Transverse colon (tissue), 4 donors: ENCODE results near the gene PRXL2C. TPM values are rescaled to one million over a fixed set of nuclear protein-coding genes. Genes with fewer than 3 reads are reported as not detected.
"Not testable (repeated sequence)": the region's sequence is repeated elsewhere in the genome, so short reads cannot be mapped to it uniquely, and the experiment has no call there.

Experiments
- DNase-seq: peaks from one replicate; pipeline ENCODE4 v3.0.0-alpha.2; 2019
- H3K27ac ChIP-seq, 4 donors: fragments of 200-600 bp; sonication (generic); 2 replicates each; pipeline ENCODE4 v1.5.1; 2016 to 2018; ENCODE audit warnings: inconsistent platforms in 4 of 4
- H3K27me3 ChIP-seq: fragments of 200-600 bp; sonication (generic); 2 replicates; pipeline ENCODE4 v1.5.1; 2017; ENCODE audit warnings: inconsistent platforms
- H3K36me3 ChIP-seq, 4 donors: fragments of 200-600 bp; sonication (generic); 2 replicates each; pipeline ENCODE4 v1.5.1; 2017 to 2019; ENCODE audit warnings: inconsistent platforms in 4 of 4
- H3K4me1 ChIP-seq, 4 donors: fragments of 200-600 bp; sonication (generic); 2 replicates each; pipeline ENCODE4 v1.5.1; 2017 to 2020; ENCODE audit warnings: inconsistent platforms in 4 of 4
- H3K4me3 ChIP-seq, 4 donors: fragments of 200-600 bp; sonication (generic); 1 replicate in 1 of 4; 2 replicates in 3 of 4; pipeline versions ENCODE4 v1.5.1 to v1.6.1; 2017 to 2019; ENCODE audit warnings: inconsistent platforms in 4 of 4
- H3K9me3 ChIP-seq, 2 donors: fragments of 200-600 bp; sonication (generic); 2 replicates each; pipeline ENCODE4 v1.5.1; 2017 to 2019; ENCODE audit warnings: inconsistent platforms in 2 of 2
- CTCF ChIP-seq, 5 experiments: fragments of 200-600 bp in 3 of 5; fragments of 450-650 bp in 2 of 5; sonication (generic) in 3 of 5; IDR thresholded peaks; 1 replicate in 2 of 5; 2 replicates in 3 of 5; pipeline ENCODE4 v1.5.1; 2016 to 2017; ENCODE audit warnings: antibody characterized with exemption in 5 of 5, inconsistent platforms in 3 of 5, mild to moderate bottlenecking in 2 of 5, moderate library complexity in 1 of 5
- EP300 ChIP-seq: sonication (generic); formaldehyde crosslinking; IDR thresholded peaks from one replicate; pipeline ENCODE4 v1.6.1; 2017; ENCODE audit warnings: antibody characterized with exemption, low read depth
- POLR2A ChIP-seq: fragments of 450-650 bp; IDR thresholded peaks from one replicate; pipeline ENCODE4 v1.6.1; 2016; ENCODE audit warnings: antibody characterized with exemption, mild to moderate bottlenecking, moderate library complexity
- POLR2AphosphoS5 ChIP-seq, 3 donors: sonication (generic); formaldehyde crosslinking; IDR thresholded peaks; one replicate each; pipeline ENCODE4 v1.6.1; 2016; ENCODE audit warnings: antibody characterized with exemption in 3 of 3
- WGBS, 2 donors: methylation state at CpG; one replicate each; pipeline ENCODE4 v1.1.5; 2018; ENCODE audit warnings: low coverage in 1 of 2; 5-methylcytosine and 5-hydroxymethylcytosine counted together
- in situ Hi-C, 4 donors: fragments of 200-750 bp; cut with MboI; loops; one replicate each; pipeline versions ENCODE4 v1.15.0 to v1.15.1; 2017; ENCODE audit warnings: low sequenced_read_pairs in 3 of 4, low pct_ligation_motif_present in 1 of 4, low pct_unique_long_range_greater_than_20kb in 1 of 4
- intact Hi-C: fragments of 100-400 bp; cut with DNase I; formaldehyde crosslinking; loops from one replicate; pipeline ENCODE4 v1.15.1; 2023; ENCODE audit warnings: low total_unique reads
- total RNA-seq, 4 donors: library from RNA; depleted of rRNA; stranded (reverse); fragments of >200 nt; gene quantifications; one replicate each; pipeline ENCODE4 v1.1.0, GENCODE V29; 2016

Gene PRXL2C
- total RNA-seq, 4 donors from 2014 or later: 2.6 to 7.0 (median 3.6) TPM

DNA sequence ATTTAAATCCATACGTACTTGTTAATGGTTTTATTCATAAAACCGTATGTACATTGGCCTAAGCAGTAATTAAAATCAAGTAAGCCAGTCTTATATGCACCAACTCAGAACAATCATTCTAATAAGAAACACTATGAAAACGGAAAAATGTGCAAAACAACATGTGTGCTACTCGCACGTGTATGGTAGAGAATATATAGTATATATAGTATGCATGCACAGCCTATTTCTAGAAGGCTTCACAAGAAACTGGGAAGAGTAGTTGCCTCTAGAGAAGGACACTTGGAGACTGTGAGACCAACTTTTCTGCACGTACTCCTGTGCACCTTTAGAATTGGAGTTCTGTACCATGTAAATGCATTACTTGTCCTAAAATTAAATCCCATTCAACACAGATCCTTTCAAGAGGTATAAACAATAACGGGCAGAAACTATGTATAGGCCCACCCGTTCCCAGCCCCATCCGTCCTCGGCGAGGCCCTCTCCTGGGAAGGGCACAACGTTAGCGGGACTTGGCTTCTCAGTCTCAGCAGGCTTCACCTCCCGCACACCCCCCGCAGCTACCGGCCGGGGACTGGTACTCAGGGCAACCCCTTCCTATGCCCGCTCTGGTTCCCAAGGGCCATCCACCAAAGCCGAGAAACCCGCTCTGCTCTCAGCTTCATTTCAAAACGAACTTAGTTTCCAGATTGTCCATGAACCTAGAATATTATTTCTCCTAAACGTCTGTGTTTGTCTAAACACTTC is 37.5 kb downstream of the PRXL2C start:
- WGBS, 2 donors: 84% methylated on average over 14 to 22 of the region's 22 CpGs
- no peak overlapping the region for H3K4me3 ChIP-seq
- peak overlapping the region; percentile 12 to 81 (median 76) for H3K27ac ChIP-seq
- intact Hi-C loops (loop anchor here (10.0 kb wide), 1 partner anchor 163 kb away; the partner anchor contains the start of gene HABP4), in situ Hi-C loops (no loop called here)
- H3K36me3 ChIP-seq: no peaks in the 10 kb centered on the region
- H3K4me1 ChIP-seq: peaks cover 0 to 21% (median 11%) of the 10 kb centered on the region in 4 donors
- H3K9me3 ChIP-seq: no peaks in the 10 kb centered on the region
- DNase-seq: no peak
- H3K27me3 ChIP-seq: peaks cover 6% of the 10 kb centered on the region
- TF ChIP-seq POLR2A: no peak
- no peak for TF ChIP-seq CTCF (IDR thresholded peaks at IDR 0.05)
- no peak for TF ChIP-seq EP300
- no peak for TF ChIP-seq POLR2AphosphoS5 (IDR thresholded peaks at IDR 0.05)

DNA sequence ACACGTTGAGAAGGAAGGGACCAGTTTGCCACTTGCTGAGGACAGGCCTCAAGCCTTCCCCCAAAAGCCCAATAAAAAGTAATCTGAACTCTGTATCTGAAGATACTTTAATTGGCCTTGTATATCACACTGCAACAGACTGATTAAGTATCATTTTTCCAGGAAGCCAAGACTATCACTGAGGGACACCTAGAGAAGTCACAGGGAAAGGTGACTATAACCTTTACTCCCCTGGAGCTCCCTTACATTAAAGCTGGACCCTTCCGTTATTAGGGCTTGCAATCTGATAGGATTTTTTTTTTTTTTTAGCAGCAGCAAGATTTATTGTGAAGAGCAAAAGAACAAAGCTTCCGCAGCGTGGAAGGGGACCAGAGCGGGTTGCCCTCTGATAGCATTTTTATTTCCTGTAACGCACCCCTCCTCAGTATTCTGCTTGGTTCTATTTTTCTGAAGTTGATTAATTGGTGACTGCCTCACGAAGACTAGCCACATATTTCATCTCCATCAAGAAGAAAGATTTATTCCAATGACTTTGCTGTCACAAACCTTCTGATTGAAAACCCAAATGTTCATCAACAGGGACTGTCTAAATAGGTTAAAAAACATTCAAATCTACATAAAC is 38.2 kb downstream of the PRXL2C start:
- H3K27me3 ChIP-seq: peaks cover 6% of the 10 kb centered on the region

DNA sequence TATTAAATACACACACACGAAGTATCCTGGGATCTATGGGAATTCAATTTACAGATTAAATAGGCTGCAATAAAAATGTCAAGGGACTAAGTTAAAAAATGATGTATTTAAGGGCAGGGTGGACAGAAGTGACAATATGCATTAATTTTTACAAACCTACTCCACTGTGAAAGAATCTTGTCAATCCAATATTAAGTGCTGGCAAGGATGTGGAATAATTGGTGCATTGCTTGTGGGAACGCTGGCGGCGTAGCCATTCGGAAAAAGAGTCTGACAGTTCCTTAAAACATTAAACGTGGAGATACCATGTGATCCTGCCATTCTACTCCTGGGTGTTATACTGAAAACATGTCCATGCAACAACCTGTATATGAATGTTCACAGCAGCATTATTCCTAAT is 39.7 kb downstream of the PRXL2C start:
- WGBS, 2 donors: 87 to 88% methylated on average over 6 of the region's 6 CpGs
- no peak overlapping the region for H3K4me3 ChIP-seq
- in situ Hi-C loops: no loop called here
- H3K27ac ChIP-seq: no peak overlapping the region
- TF ChIP-seq CTCF (IDR thresholded peaks at IDR 0.05) (no peak), POLR2A (no peak), POLR2AphosphoS5 (IDR thresholded peaks at IDR 0.05) (no peak), EP300 (no peak)
- no peak for DNase-seq
- peaks cover 6% of the 10 kb centered on the region for H3K27me3 ChIP-seq
- no peaks in the 10 kb centered on the region for H3K9me3 ChIP-seq
- intact Hi-C loops: loop anchor here (10.0 kb wide), 1 partner anchor 161 kb away; the partner anchor contains the start of gene HABP4
- no peaks in the 10 kb centered on the region for H3K36me3 ChIP-seq
- peaks cover 0 to 31% (median 13%) of the 10 kb centered on the region in 4 donors for H3K4me1 ChIP-seq

More for the DNA sequence above, 38.2 kb downstream of the PRXL2C start:
- H3K27ac ChIP-seq: no peak overlapping the region
- no peaks in the 10 kb centered on the region for H3K36me3 ChIP-seq
- no peak for DNase-seq
- in situ Hi-C loops (no loop called here), intact Hi-C loops (loop anchor here (10.0 kb wide), 1 partner anchor 162 kb away; the partner anchor contains the start of gene HABP4)
- TF ChIP-seq EP300 (no peak), POLR2AphosphoS5 (IDR thresholded peaks at IDR 0.05) (no peak), CTCF (IDR thresholded peaks at IDR 0.05) (no peak), POLR2A (no peak)
- no peak overlapping the region for H3K4me3 ChIP-seq
- H3K9me3 ChIP-seq: no peaks in the 10 kb centered on the region
- WGBS, 2 donors: 87 to 88% methylated on average over 7 of the region's 7 CpGs
- peaks cover 0 to 27% (median 11%) of the 10 kb centered on the region in 4 donors for H3K4me1 ChIP-seq

DNA sequence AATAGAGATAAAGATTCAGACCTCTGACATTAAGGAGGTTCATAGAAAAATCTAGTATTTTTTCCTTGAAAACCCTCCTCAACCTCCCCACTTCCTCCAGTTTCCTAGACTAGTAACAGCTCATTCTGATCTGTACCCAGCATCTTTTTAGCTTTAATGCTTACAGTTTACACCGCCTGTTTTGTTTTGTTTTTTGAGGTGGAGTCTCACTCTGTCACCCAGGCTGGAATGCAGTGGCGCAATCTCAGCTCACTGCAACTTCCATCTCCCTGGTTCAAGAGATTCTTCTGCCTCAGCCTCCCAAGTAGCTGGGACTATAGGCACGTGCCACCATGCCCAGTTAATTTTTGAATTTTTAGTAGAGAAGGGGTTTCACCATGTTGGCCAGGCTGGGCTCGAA is 40.5 kb downstream of the PRXL2C start:
- H3K27ac ChIP-seq: peak overlapping the region in 1 of 4 donors; percentile 8
- DNase-seq: not testable (repeated sequence)
- intact Hi-C loops: loop anchor here (10.0 kb wide), 1 partner anchor 160 kb away; the partner anchor contains the start of gene HABP4

More for the DNA sequence above, 40.5 kb downstream of the PRXL2C start:
- in situ Hi-C loops, H3K27me3 ChIP-seq, H3K36me3 ChIP-seq, H3K9me3 ChIP-seq, H3K4me3 ChIP-seq: not testable (repeated sequence)
- WGBS, 2 donors: 79 to 87% methylated on average over 3 to 4 of the region's 4 CpGs
- peaks cover 0 to 24% (median 13%) of the 10 kb centered on the region in 4 donors for H3K4me1 ChIP-seq
